DOHH2 (cell line): ENCODE measurements around the gene CAMSAP2.

Experiments used
- H3F3A ChIP-seq: fragments of 200-600 bp; sonication (generic), shearing (Covaris generic); 2 replicates; pipeline ENCODE4 v1.6.0; 2016; ENCODE audit warnings: antibody characterized with exemption, mild to moderate bottlenecking; ENCODE audit not compliant: control insufficient read depth, insufficient read depth
- H3K27ac ChIP-seq: fragments of 200-600 bp; sonication (generic); 2 replicates; pipeline ENCODE4 v1.5.1; 2014; ENCODE audit warnings: low read depth, mild to moderate bottlenecking, low read length, moderate library complexity
- H3K27me3 ChIP-seq: fragments of 200-600 bp; sonication (generic); 2 replicates; pipeline ENCODE4 v1.6.1; 2014; ENCODE audit warnings: mild to moderate bottlenecking, low read length, mixed read lengths; ENCODE audit not compliant: control insufficient read depth
- H3K36me3 ChIP-seq: fragments of 200-600 bp; sonication (generic); 2 replicates; pipeline ENCODE4 v1.6.1; 2014; ENCODE audit warnings: mild to moderate bottlenecking, low read length, moderate library complexity, mixed read lengths; ENCODE audit not compliant: control insufficient read depth
- H3K4me1 ChIP-seq: fragments of 200-600 bp; sonication (generic); 2 replicates; pipeline ENCODE4 v1.6.1; 2014; ENCODE audit warnings: mild to moderate bottlenecking, low read length, mixed read lengths; ENCODE audit not compliant: control insufficient read depth
- H3K4me2 ChIP-seq: fragments of 200-600 bp; sonication (generic); 2 replicates; pipeline ENCODE4 v1.6.0; 2014; ENCODE audit warnings: mild to moderate bottlenecking, low read length, moderate library complexity
- H3K4me3 ChIP-seq: fragments of 200-600 bp; sonication (generic); 2 replicates; pipeline ENCODE4 v1.5.1; 2014; ENCODE audit warnings: mild to moderate bottlenecking, low read length, mixed read lengths
- H3K79me2 ChIP-seq: fragments of 200-600 bp; sonication (generic); 2 replicates; pipeline ENCODE4 v1.6.1; 2014; ENCODE audit warnings: mild to moderate bottlenecking, low read length, mixed read lengths; ENCODE audit not compliant: control insufficient read depth
- H3K9me2 ChIP-seq: fragments of 200-600 bp; sonication (generic); replicated peaks from 2 replicates; pipeline ENCODE4 v1.6.1; 2014; ENCODE audit warnings: mild to moderate bottlenecking, low read length, mixed read lengths; ENCODE audit not compliant: control insufficient read depth
- H3K9me3 ChIP-seq: fragments of 200-600 bp; sonication (generic); 2 replicates; pipeline ENCODE4 v1.6.1; 2014; ENCODE audit warnings: antibody characterized with exemption, low read length, mixed read lengths; ENCODE audit not compliant: control insufficient read depth, insufficient read depth
- H4K20me1 ChIP-seq: fragments of 200-600 bp; sonication (generic); 2 replicates; pipeline ENCODE4 v1.6.0; 2014; ENCODE audit warnings: low read depth, mild to moderate bottlenecking, antibody characterized with exemption, low read length, moderate library complexity; ENCODE audit not compliant: control insufficient read depth, insufficient read depth
- EZH2phosphoT487 ChIP-seq: fragments of 200-600 bp; sonication (generic); IDR thresholded peaks from 2 replicates; pipeline ENCODE4 v1.6.1; 2017; ENCODE audit warnings: borderline replicate concordance, mild to moderate bottlenecking, antibody characterized with exemption, low read length, moderate library complexity, mixed read lengths
- TF ChIP-seq, protein P1 (sequence below): fragments of 200-600 bp; sonication (generic); IDR thresholded peaks from one replicate; pipeline ENCODE4 v1.5.1; 2014; ENCODE audit warnings: antibody characterized with exemption, mild to moderate bottlenecking, low read depth, low read length; ENCODE audit not compliant: poor library complexity, severe bottlenecking

CAMSAP2 gene

DNA sequence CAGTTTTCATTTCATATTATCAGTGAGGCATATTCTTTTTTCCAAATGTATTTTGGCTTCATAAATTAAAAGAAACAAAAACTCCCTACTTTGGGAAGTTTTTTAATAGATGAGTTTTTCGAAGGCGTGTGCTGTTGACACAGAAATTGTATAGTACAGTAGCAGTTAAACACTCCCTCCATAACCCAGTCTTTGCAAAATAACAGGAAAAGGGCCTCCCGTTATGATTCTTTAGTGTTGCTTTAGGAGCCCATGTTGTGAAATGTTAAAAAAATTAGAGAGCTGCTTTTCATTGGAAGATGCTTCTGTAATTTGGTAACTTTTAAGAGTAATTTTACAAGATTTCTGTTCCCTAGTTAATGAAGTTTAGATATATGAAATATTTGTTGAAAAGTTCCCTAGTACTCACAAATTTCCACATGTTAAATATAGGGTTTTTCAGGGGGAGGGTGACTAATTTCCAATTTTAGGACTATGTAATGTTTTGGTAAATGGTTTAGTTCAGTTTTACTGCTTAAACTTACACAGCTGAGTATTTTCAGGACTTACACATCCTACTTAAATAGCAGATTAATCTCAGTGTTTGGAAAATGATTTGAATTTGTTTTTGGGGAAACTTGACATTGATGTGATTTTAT lies 2.0 kb downstream of the CAMSAP2 start:
- peak overlapping the region; percentile 60; the same call in 1 of the 2 replicates for H3K27ac ChIP-seq
- no peak for TF ChIP-seq EZH2phosphoT487
- TF ChIP-seq, protein P1, sequence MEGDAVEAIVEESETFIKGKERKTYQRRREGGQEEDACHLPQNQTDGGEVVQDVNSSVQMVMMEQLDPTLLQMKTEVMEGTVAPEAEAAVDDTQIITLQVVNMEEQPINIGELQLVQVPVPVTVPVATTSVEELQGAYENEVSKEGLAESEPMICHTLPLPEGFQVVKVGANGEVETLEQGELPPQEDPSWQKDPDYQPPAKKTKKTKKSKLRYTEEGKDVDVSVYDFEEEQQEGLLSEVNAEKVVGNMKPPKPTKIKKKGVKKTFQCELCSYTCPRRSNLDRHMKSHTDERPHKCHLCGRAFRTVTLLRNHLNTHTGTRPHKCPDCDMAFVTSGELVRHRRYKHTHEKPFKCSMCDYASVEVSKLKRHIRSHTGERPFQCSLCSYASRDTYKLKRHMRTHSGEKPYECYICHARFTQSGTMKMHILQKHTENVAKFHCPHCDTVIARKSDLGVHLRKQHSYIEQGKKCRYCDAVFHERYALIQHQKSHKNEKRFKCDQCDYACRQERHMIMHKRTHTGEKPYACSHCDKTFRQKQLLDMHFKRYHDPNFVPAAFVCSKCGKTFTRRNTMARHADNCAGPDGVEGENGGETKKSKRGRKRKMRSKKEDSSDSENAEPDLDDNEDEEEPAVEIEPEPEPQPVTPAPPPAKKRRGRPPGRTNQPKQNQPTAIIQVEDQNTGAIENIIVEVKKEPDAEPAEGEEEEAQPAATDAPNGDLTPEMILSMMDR, result no peak

DNA sequence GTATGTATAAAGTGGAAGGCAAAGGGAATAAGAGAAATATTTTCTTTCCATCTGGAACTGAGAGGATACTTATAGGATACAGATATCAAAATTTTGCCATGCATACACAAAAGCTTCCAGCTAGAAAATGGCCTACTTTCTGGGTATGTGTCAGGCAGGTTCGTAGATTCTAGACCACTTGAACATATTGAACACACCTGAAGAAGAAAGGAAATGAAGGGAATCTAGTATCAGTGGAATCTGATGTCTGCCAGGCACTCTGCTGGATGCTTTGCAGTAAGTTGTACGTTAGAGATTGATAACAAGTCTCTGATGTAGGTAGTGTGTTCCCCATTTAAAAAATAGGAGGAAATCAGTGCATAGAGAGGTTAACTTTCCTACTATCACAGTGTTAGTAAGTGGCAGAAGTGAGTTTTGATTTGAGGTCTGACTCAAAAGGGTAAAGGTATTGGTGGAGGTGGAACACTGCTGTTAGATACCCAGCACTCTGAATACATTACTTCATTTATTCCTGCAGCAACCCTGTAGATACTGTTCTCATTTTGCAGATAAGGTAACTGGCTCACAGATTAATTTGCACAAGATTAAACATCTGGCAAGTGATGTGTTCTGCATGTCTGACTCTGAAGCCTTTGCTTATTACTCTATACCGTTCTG lies 3.0 kb downstream of the CAMSAP2 start:
- H3K27ac ChIP-seq, result peak overlapping the region; percentile 35
- peak overlapping the region; percentile 81 for H3K4me3 ChIP-seq
- peaks cover 13% of the 10 kb centered on the region; the same call in 1 of the 2 replicates for H3K36me3 ChIP-seq
- peak overlapping the region; percentile 74 for H3K4me2 ChIP-seq
- peaks cover 18% of the 10 kb centered on the region for H3F3A ChIP-seq
- H3K4me1 ChIP-seq, result peaks cover 39% of the 10 kb centered on the region
- no peaks in the 10 kb centered on the region; the same call in 1 of the 2 replicates for H3K27me3 ChIP-seq
- TF ChIP-seq EZH2phosphoT487, result no peak
- TF ChIP-seq, protein P1, result no peak
- H3K9me2 ChIP-seq, result no peaks in the 10 kb centered on the region
- H4K20me1 ChIP-seq, result peaks cover 4% of the 10 kb centered on the region; the same call in 1 of the 2 replicates
- H3K9me3 ChIP-seq, result no peaks in the 10 kb centered on the region
- H3K79me2 ChIP-seq, result peaks cover 75% of the 10 kb centered on the region

More for the DNA sequence above, 2.0 kb downstream of the CAMSAP2 start:
- Histone ChIP-seq H3K27me3 (no peaks in the 10 kb centered on the region; the same call in 1 of the 2 replicates), H3K9me3 (no peaks in the 10 kb centered on the region), H3K36me3 (peaks cover 13% of the 10 kb centered on the region; the same call in 1 of the 2 replicates), H4K20me1 (peaks cover 4% of the 10 kb centered on the region; the same call in 1 of the 2 replicates), H3K4me1 (peaks cover 39% of the 10 kb centered on the region), H3F3A (peaks cover 18% of the 10 kb centered on the region), H3K4me3 (peak overlapping the region; percentile 81), H3K79me2 (peaks cover 65% of the 10 kb centered on the region), H3K4me2 (peak overlapping the region; percentile 74), H3K9me2 (no peaks in the 10 kb centered on the region)

DNA sequence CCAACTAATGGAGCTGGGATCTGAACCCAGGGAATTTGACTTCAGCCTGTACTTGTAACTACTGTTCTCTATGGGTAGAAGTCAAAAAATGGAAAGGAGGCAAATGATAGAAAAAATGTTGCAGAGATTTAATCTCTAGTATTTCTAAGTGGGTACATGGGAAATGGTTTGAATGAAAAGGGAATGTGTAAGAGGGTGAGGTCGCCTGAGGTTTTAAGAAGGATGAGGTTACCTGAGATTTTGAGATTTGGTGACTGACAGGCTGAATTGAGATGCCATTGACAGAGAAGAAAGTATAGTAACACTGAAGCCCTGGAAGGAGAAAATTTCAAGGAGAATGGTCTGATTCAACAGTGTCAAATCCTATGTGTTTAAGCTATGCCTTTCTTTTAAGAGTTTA lies 5.5 kb downstream of the CAMSAP2 start:
- Histone ChIP-seq H3K4me3 (no peak overlapping the region), H3K36me3 (peaks cover 13% of the 10 kb centered on the region; the same call in 1 of the 2 replicates), H3K27me3 (no peaks in the 10 kb centered on the region), H3K4me2 (no peak overlapping the region), H3F3A (peaks cover 13% of the 10 kb centered on the region), H3K4me1 (peaks cover 29% of the 10 kb centered on the region), H3K79me2 (peaks cover 96% of the 10 kb centered on the region), H3K27ac (no peak overlapping the region), H3K9me2 (no peaks in the 10 kb centered on the region), H3K9me3 (no peaks in the 10 kb centered on the region), H4K20me1 (peaks cover 4% of the 10 kb centered on the region; the same call in 1 of the 2 replicates)
- TF ChIP-seq EZH2phosphoT487, result no peak
- TF ChIP-seq, protein P1, result no peak
